ENCODE data around the gene TRMT2A.

Gene TRMT2A

DNA sequence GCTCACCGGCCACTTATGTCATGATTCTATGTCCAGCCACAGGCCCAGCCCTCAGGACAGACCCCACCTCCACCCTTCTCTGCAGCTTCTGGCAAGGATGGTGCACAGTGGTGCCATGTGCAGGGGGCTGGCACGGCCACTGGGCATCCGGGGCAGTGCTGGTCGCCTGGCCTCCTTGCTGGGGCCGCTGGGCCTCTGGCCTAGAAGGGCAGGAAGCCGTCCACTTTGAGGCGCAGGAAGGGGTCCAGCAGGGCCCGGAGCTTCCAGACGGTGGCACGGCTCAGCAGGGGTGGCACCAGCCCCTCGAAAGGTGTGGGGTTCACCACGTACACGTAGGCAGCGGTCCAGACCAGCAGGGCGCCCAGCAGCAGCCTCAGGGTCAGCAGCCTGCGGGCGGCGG, 31.4 kb upstream of the TRMT2A start:
- DNase-seq (ENCODE audit: low read depth), result no peak
- TF ChIP-seq, protein P1, sequence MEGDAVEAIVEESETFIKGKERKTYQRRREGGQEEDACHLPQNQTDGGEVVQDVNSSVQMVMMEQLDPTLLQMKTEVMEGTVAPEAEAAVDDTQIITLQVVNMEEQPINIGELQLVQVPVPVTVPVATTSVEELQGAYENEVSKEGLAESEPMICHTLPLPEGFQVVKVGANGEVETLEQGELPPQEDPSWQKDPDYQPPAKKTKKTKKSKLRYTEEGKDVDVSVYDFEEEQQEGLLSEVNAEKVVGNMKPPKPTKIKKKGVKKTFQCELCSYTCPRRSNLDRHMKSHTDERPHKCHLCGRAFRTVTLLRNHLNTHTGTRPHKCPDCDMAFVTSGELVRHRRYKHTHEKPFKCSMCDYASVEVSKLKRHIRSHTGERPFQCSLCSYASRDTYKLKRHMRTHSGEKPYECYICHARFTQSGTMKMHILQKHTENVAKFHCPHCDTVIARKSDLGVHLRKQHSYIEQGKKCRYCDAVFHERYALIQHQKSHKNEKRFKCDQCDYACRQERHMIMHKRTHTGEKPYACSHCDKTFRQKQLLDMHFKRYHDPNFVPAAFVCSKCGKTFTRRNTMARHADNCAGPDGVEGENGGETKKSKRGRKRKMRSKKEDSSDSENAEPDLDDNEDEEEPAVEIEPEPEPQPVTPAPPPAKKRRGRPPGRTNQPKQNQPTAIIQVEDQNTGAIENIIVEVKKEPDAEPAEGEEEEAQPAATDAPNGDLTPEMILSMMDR (conservative IDR thresholded peaks at IDR 0.05; ENCODE audit: low read depth, low read length), result no peak
- no peak overlapping the region for H3K4me3 ChIP-seq (ENCODE audit: low read length)

DNA sequence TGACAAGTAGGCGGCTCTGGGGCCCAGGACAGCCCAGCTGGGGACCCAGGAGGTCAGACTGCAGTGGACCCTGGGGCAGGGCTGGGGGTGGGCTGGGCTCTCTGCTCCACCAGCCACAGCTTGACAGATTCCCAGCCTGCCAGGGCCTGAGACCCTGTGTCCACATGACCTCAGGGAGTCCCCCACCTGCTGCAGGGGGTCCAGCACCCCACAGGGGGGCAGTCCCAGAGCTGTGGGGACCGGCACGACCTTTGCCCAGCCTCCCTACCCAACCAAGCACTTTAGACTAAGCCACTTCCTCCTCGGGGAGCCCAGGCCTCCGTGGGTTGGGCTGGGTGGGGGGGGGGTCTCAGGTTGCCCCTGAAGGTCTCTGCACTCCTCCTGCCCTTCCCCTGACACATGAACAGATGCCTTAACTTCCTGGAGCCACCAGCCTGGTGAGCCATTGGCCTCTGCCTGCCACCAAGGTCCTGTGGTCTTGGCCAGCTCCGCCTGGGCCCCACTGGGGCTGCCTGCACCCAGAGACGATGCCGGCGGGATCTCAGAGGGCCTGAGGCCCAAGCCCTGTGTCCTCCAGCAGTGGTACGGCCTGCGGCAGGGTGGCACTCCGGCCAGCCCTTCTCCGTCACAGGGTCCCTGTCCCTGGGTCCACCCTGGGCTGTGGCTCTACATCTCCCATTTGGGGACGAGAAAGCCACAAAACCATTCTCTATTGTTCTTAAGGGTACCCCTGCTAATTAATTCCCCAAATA, 30.4 kb upstream of the TRMT2A start:
- H3K4me3 ChIP-seq (ENCODE audit: low read length), result no peak overlapping the region
- TF ChIP-seq, protein P1 (conservative IDR thresholded peaks at IDR 0.05; ENCODE audit: low read depth, low read length), result no peak
- no peak for DNase-seq (ENCODE audit: low read depth)

DNA sequence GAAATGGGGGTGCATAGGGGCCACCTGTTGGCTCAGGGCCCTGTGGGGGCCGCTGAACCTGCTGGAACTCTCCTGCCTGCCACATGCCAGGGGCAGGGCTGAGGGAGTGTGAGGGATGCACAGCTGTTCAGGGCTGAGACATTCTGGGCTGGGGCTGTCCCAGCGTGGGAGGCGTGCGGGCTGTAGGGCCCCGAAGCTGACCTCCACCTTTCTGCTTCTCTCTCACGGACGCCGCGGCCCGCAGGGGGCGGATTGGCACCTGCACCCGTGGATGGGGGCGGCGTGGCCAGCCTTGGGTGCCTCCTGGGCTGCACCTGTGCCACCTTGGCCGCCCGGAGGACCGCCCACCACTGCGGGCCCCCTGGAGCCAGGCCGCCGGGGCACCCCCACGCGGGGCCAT, 29.8 kb upstream of the TRMT2A start:
- no peak for DNase-seq (ENCODE audit: low read depth)
- H3K4me3 ChIP-seq (ENCODE audit: low read length), result no peak overlapping the region
- TF ChIP-seq, protein P1 (conservative IDR thresholded peaks at IDR 0.05; ENCODE audit: low read depth, low read length), result no peak

DNA sequence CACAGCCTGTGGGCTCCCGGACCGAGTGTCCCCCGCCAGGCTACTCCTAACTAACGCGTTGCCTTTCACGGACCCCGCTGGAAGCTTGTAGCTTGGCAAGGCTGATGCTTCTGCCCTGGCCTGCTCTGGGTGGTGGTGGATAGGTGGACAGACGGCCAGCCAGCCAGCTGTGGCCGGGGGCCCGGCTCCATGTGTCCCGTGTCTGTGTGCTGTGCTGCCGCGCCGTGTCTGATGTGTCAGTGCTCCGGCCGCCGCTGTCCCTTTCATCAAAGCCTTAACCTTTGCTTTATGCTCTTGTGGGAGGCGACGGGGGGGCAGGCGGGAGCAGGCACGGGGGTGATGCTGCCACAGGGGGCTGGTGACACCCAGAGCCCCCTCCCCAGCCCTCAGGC, 28.8 kb upstream of the TRMT2A start:
- DNase-seq (ENCODE audit: low read depth), result no peak
- no peak overlapping the region for H3K4me3 ChIP-seq (ENCODE audit: low read length)
- TF ChIP-seq, protein P1 (conservative IDR thresholded peaks at IDR 0.05; ENCODE audit: low read depth, low read length), result no peak

DNA sequence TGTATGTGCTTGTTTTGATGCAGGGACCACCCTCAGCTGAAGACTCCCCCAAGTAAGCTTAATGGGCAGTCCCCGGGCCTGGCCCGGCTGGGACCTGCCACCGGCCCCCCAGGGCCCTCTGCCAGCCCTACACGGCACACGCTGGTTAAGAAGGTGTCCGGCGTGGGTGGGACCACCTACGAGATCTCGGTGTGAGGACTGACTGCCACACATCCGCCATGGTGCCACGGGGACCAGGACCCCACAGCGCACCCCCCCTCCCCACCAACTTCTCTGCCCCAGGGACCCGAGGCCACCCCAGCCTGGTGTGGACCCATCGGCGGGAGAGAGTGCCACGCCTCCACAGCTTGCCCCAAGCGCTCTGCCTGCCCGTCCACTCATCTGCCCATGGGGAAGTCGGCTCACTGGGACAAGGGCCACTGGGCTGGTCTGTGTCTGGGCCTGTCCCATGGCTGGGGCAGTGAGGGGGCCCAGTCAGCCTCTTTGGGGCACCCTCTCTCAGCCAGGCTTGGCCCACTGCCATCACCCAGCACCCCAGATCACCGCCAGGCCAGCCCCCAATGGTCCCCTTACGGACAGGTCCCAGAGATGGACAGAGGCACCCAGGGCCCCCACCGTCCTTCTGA, 28.3 kb upstream of the TRMT2A start:
- H3K4me3 ChIP-seq (ENCODE audit: low read length), result no peak overlapping the region
- TF ChIP-seq, protein P1 (conservative IDR thresholded peaks at IDR 0.05; ENCODE audit: low read depth, low read length), result no peak
- DNase-seq (ENCODE audit: low read depth), result no peak

DNA sequence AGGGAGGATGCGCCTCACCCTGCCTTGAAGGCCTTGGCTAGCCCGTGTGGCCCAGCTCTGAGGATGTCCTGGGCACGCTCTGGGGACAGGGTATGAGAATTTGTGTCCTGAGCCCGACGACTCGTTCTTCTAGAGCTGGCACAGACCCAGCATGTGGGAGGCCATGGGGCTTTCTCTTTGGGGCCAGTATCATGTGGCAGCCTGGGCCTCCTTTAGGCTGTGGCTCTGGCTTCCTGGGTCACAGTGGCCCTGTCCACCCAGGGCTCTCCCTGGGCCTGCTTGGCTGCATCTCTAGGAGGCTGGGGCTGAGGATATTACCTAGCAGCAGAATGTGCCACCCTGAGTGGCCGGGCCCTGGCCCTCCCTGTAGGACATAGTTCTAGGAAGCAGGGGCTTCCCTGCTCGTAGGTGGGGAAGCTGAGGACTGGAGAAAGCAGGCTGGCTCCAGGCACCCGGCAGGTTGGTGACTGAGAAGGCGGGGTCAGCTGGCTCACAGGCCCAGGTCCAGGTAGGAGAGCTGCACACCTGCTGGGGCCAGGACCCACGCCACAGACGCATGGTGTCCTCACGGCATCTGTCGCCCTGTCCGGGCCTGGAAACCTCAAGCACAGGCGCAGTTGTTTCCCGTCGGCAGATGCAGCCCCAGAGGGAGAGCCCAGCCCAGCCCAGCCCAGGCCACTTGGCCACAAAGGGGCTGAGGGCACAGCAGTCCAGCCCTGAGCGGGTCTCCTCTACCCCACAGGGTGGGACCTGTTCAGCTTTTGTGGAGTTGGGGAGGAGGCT, 27.0 kb upstream of the TRMT2A start:
- TF ChIP-seq, protein P1 (conservative IDR thresholded peaks at IDR 0.05; ENCODE audit: low read depth, low read length), result no peak
- DNase-seq (ENCODE audit: low read depth), result no peak
- H3K4me3 ChIP-seq (ENCODE audit: low read length), result no peak overlapping the region

Measured in retinal pigment epithelial cell (primary cell).